HCT116 (cell line): ENCODE measurements around the gene CDKN1C.

Experiments
- CTCF ChIP-seq, 3 experiments: fragments of 200-600 bp in 1 of 3; sonication (generic) in 1 of 3; IDR thresholded peaks in 2 of 3; conservative IDR thresholded peaks in 1 of 3; 2 replicates each; pipeline ENCODE4 v1.5.1; 2012 to 2017; ENCODE audit warnings: low read depth in 2 of 3, low read length in 2 of 3, antibody characterized with exemption in 1 of 3, borderline replicate concordance in 1 of 3, control low read depth in 1 of 3, mild to moderate bottlenecking in 1 of 3, mixed read lengths in 1 of 3, mixed run types in 1 of 3, moderate library complexity in 1 of 3; ENCODE audit not compliant: insufficient read depth in 1 of 3
- JUND ChIP-seq: IDR thresholded peaks from 2 replicates; pipeline ENCODE4 v1.6.1; 2012
- POLR2AphosphoS5 ChIP-seq: IDR thresholded peaks from 2 replicates; pipeline ENCODE4 v1.6.1; 2011; ENCODE audit warnings: mild to moderate bottlenecking, low read depth, low read length, moderate library complexity
- SRF ChIP-seq: IDR thresholded peaks from 2 replicates; pipeline ENCODE4 v1.6.1; 2012; ENCODE audit warnings: low read depth

- TF ChIP-seq SRF (no peak), CTCF (IDR thresholded peaks at IDR 0.05 in 2 of 3, conservative IDR thresholded peaks at IDR 0.05 in 1 of 3; ENCODE audit: borderline replicate concordance in 1 of 3, insufficient read depth in 1 of 3, low read depth in 2 of 3, low read length in 2 of 3) (no peak), POLR2AphosphoS5 (no peak), JUND (no peak)
Observed at GRCh38 chr11:2889362-2890273, 4.0 kb upstream of the CDKN1C start.
